SK-N-SH treated with all-trans-retinoic acid at 6 μM for 48 hours (cell line): ENCODE data around the gene INSM1.

Source experiments
- ATAC-seq: fragments of 200-7000 bp; cut with Tn5 transposase; 3 replicates; pipeline ENCODE4 v1.9.1; 2020; ENCODE audit warnings: mild to moderate bottlenecking, moderate library complexity
- ARNTL ChIP-seq: fragments of 450-650 bp; formaldehyde crosslinking; IDR thresholded peaks from 2 replicates; pipeline ENCODE4 v1.5.0; 2020; ENCODE audit warnings: low read depth, mild to moderate bottlenecking, moderate library complexity, borderline replicate concordance
- BACH2 ChIP-seq: fragments of 250-450 bp; sonication (Bioruptor Pico); IDR thresholded peaks from 2 replicates; pipeline ENCODE4 v1.9.0; 2021; ENCODE audit warnings: mild to moderate bottlenecking, borderline replicate concordance
- ESRRG ChIP-seq: fragments of 250-450 bp; sonication (Bioruptor Pico); IDR thresholded peaks from 2 replicates; pipeline ENCODE4 v1.6.1; 2021; ENCODE audit warnings: mild to moderate bottlenecking
- ISL1 ChIP-seq: fragments of 250-450 bp; sonication (Bioruptor Pico); IDR thresholded peaks from 2 replicates; pipeline ENCODE4 v2.1.2; 2022; ENCODE audit warnings: mild to moderate bottlenecking, moderate library complexity
- OSR1 ChIP-seq: fragments of 250-450 bp; sonication (Bioruptor Pico); IDR thresholded peaks from 2 replicates; pipeline ENCODE4 v1.8.0; 2022; ENCODE audit warnings: moderate library complexity, mild to moderate bottlenecking, inconsistent platforms
- PPARA ChIP-seq: fragments of 250-450 bp; sonication (Bioruptor Pico); IDR thresholded peaks from 2 replicates; pipeline ENCODE4 v1.5.0; 2020; ENCODE audit warnings: mild to moderate bottlenecking, borderline replicate concordance
- RARB ChIP-seq: fragments of 250-450 bp; sonication (Bioruptor Pico); IDR thresholded peaks from 2 replicates; pipeline ENCODE4 v1.8.0; 2021; ENCODE audit warnings: mild to moderate bottlenecking, moderate library complexity
- SNAI2 ChIP-seq: fragments of 250-450 bp; sonication (Bioruptor Pico); IDR thresholded peaks from 2 replicates; pipeline ENCODE4 v1.5.0; 2020; ENCODE audit warnings: mild to moderate bottlenecking, moderate library complexity
- TCF4 ChIP-seq: fragments of 250-450 bp; sonication (Bioruptor Pico); IDR thresholded peaks from 2 replicates; pipeline ENCODE4 v1.8.0; 2021; ENCODE audit warnings: mild to moderate bottlenecking, moderate library complexity, borderline replicate concordance
- TOX ChIP-seq: fragments of 250-450 bp; sonication (Bioruptor Pico); IDR thresholded peaks from 2 replicates; pipeline ENCODE4 v1.8.0; 2021; ENCODE audit warnings: mild to moderate bottlenecking, moderate library complexity, borderline replicate concordance
- ZC3H10 ChIP-seq: fragments of 250-450 bp; sonication (Bioruptor Pico); IDR thresholded peaks from 2 replicates; pipeline ENCODE4 v1.5.1; 2021; ENCODE audit warnings: mild to moderate bottlenecking, moderate library complexity
- ZFP3 ChIP-seq: fragments of 250-450 bp; sonication (Bioruptor Pico); IDR thresholded peaks from 2 replicates; pipeline ENCODE4 v1.5.0; 2020; ENCODE audit warnings: mild to moderate bottlenecking, moderate library complexity
- ZFP30 ChIP-seq: fragments of 450-650 bp; formaldehyde crosslinking; IDR thresholded peaks from 2 replicates; pipeline ENCODE4 v1.5.0; 2022; ENCODE audit warnings: mild to moderate bottlenecking, moderate library complexity
- ZNF565 ChIP-seq: fragments of 450-650 bp; formaldehyde crosslinking; conservative IDR thresholded peaks from 2 replicates; pipeline ENCODE4 v1.5.0; 2020; ENCODE audit warnings: low read depth, mild to moderate bottlenecking, moderate library complexity
- ZNF70 ChIP-seq: fragments of 450-650 bp; formaldehyde crosslinking; IDR thresholded peaks from 2 replicates; pipeline ENCODE4 v1.5.0; 2020; ENCODE audit warnings: mild to moderate bottlenecking, moderate library complexity
- ZNF8 ChIP-seq: fragments of 450-650 bp; formaldehyde crosslinking; IDR thresholded peaks from 2 replicates; pipeline ENCODE4 v1.5.0; 2020; ENCODE audit warnings: mild to moderate bottlenecking, moderate library complexity
- TF ChIP-seq, protein P1 (sequence below): fragments of 250-450 bp; sonication (Bioruptor Pico); IDR thresholded peaks from 2 replicates; pipeline ENCODE4 v1.5.1; 2020; ENCODE audit warnings: low read depth, mild to moderate bottlenecking, moderate library complexity
- TF ChIP-seq, protein P2 (sequence below): fragments of 250-450 bp; sonication (Bioruptor Pico); IDR thresholded peaks from 2 replicates; pipeline ENCODE4 v1.5.1; 2021; ENCODE audit warnings: mild to moderate bottlenecking, moderate library complexity
- TF ChIP-seq, protein P3 (sequence below): fragments of 250-450 bp; sonication (Bioruptor Pico); IDR thresholded peaks from 2 replicates; pipeline ENCODE4 v1.8.0; 2020; ENCODE audit warnings: mild to moderate bottlenecking, moderate library complexity, borderline replicate concordance
- TF ChIP-seq, protein P4 (sequence below): fragments of 250-450 bp; sonication (Bioruptor Pico); IDR thresholded peaks from 2 replicates; pipeline ENCODE4 v1.5.0; 2020; ENCODE audit warnings: mild to moderate bottlenecking, moderate library complexity
- TF ChIP-seq, protein P5 (sequence below): fragments of 250-450 bp; sonication (Bioruptor Pico); IDR thresholded peaks from 2 replicates; pipeline ENCODE4 v1.8.0; 2021; ENCODE audit warnings: low read depth, mild to moderate bottlenecking, moderate library complexity, borderline replicate concordance

The INSM1 gene

DNA sequence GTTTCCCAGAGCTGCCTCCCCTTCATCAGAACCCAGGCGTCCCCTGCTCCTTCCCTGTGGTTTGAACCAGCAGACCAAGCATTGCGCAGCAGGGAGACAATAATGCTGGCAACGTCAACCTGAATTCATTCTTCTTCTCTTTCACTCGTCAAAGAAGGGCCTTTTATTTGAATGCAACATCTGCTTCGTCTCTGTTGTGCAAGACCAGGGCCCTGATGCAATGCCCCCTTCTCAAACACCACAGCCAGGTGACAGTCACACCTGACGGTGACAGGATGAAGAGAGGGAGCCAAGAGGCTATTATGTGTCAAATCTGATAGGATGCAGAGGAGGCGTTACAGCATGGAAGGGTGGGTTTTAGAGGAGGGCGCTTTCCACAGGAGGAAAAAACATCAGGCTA lies 8.0 kb downstream of the INSM1 start:
- TF ChIP-seq TOX (CRISPR knock-in tag): no peak
- no peak for TF ChIP-seq ZFP30 (CRISPR knock-in tag)
- no peak for TF ChIP-seq RARB (CRISPR knock-in tag)
- TF ChIP-seq, protein P1, sequence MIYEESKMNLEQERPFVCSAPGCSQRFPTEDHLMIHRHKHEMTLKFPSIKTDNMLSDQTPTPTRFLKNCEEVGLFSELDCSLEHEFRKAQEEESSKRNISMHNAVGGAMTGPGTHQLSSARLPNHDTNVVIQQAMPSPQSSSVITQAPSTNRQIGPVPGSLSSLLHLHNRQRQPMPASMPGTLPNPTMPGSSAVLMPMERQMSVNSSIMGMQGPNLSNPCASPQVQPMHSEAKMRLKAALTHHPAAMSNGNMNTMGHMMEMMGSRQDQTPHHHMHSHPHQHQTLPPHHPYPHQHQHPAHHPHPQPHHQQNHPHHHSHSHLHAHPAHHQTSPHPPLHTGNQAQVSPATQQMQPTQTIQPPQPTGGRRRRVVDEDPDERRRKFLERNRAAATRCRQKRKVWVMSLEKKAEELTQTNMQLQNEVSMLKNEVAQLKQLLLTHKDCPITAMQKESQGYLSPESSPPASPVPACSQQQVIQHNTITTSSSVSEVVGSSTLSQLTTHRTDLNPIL: no peak
- TF ChIP-seq, protein P2, sequence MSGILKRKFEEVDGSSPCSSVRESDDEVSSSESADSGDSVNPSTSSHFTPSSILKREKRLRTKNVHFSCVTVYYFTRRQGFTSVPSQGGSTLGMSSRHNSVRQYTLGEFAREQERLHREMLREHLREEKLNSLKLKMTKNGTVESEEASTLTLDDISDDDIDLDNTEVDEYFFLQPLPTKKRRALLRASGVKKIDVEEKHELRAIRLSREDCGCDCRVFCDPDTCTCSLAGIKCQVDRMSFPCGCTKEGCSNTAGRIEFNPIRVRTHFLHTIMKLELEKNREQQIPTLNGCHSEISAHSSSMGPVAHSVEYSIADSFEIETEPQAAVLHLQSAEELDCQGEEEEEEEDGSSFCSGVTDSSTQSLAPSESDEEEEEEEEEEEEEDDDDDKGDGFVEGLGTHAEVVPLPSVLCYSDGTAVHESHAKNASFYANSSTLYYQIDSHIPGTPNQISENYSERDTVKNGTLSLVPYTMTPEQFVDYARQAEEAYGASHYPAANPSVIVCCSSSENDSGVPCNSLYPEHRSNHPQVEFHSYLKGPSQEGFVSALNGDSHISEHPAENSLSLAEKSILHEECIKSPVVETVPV (CRISPR knock-in tag): no peak
- no peak for TF ChIP-seq ZNF8
- no peak for TF ChIP-seq ZC3H10
- TF ChIP-seq BACH2 (CRISPR knock-in tag): no peak
- TF ChIP-seq ZNF70 (CRISPR knock-in tag): no peak
- TF ChIP-seq ARNTL: no peak
- TF ChIP-seq ESRRG (CRISPR knock-in tag): no peak
- no peak for TF ChIP-seq ZFP3 (CRISPR knock-in tag)
- no peak for TF ChIP-seq TCF4 (CRISPR knock-in tag)
- no peak for TF ChIP-seq ZNF565 (CRISPR knock-in tag)
- TF ChIP-seq ISL1 (CRISPR knock-in tag): no peak
- TF ChIP-seq PPARA: no peak
- ATAC-seq: no peak

DNA sequence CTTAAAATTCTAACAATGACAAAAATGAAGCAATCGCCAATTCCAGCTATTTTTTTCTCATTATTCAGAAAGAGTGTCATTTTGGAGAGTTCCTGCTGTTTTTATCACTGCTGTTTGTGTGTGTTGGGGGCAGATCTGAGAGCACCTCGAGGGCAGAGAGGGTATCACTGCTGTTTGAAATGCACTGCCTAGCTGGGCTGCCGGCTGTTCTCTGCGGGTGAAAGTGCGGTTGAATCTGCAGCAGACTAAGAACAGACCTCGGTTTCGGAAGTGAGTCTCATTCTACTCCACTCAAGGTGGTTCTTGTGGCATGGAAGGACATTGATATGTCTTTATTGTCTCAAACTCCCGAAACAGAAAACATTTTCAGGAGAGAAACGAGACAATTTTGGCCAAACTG lies 18.3 kb downstream of the INSM1 start:
- TF ChIP-seq ZFP30 (CRISPR knock-in tag): no peak
- TF ChIP-seq, protein P3, sequence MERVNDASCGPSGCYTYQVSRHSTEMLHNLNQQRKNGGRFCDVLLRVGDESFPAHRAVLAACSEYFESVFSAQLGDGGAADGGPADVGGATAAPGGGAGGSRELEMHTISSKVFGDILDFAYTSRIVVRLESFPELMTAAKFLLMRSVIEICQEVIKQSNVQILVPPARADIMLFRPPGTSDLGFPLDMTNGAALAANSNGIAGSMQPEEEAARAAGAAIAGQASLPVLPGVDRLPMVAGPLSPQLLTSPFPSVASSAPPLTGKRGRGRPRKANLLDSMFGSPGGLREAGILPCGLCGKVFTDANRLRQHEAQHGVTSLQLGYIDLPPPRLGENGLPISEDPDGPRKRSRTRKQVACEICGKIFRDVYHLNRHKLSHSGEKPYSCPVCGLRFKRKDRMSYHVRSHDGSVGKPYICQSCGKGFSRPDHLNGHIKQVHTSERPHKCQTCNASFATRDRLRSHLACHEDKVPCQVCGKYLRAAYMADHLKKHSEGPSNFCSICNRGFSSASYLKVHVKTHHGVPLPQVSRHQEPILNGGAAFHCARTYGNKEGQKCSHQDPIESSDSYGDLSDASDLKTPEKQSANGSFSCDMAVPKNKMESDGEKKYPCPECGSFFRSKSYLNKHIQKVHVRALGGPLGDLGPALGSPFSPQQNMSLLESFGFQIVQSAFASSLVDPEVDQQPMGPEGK (CRISPR knock-in tag): no peak
- TF ChIP-seq ARNTL: no peak
- no peak for TF ChIP-seq SNAI2 (CRISPR knock-in tag)
- no peak for TF ChIP-seq ZNF8
- no peak for TF ChIP-seq ISL1 (CRISPR knock-in tag)
- TF ChIP-seq, protein P2 (CRISPR knock-in tag): no peak
- TF ChIP-seq TOX (CRISPR knock-in tag): no peak
- TF ChIP-seq, protein P4, sequence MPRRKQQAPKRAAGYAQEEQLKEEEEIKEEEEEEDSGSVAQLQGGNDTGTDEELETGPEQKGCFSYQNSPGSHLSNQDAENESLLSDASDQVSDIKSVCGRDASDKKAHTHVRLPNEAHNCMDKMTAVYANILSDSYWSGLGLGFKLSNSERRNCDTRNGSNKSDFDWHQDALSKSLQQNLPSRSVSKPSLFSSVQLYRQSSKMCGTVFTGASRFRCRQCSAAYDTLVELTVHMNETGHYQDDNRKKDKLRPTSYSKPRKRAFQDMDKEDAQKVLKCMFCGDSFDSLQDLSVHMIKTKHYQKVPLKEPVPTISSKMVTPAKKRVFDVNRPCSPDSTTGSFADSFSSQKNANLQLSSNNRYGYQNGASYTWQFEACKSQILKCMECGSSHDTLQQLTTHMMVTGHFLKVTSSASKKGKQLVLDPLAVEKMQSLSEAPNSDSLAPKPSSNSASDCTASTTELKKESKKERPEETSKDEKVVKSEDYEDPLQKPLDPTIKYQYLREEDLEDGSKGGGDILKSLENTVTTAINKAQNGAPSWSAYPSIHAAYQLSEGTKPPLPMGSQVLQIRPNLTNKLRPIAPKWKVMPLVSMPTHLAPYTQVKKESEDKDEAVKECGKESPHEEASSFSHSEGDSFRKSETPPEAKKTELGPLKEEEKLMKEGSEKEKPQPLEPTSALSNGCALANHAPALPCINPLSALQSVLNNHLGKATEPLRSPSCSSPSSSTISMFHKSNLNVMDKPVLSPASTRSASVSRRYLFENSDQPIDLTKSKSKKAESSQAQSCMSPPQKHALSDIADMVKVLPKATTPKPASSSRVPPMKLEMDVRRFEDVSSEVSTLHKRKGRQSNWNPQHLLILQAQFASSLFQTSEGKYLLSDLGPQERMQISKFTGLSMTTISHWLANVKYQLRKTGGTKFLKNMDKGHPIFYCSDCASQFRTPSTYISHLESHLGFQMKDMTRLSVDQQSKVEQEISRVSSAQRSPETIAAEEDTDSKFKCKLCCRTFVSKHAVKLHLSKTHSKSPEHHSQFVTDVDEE: no peak
- TF ChIP-seq BACH2 (CRISPR knock-in tag): no peak
- no peak for ATAC-seq

DNA sequence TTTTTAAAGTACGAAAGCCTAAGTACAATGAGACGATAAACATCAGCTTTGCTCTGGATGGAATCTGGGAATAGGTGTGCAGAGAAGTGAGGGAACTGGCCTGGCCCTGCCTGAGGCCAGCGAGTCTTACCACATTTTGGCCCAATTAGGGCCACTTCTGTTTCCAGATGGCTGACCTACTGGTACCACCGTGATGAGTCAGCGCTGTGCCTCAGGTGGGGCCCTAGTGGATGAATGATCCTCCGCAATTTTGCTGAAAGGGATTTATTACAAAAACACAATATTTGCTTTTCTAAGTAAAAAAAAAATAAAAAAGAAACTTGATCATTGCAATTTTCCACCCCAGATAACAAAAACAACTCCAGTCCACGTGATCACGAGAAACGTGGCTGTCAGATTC lies 22.5 kb downstream of the INSM1 start:
- no peak for ATAC-seq
- TF ChIP-seq TCF4 (CRISPR knock-in tag) (no peak), SNAI2 (CRISPR knock-in tag) (no peak), ESRRG (CRISPR knock-in tag) (no peak), ARNTL (no peak), PPARA (no peak), ZC3H10 (no peak), OSR1 (no peak)
- TF ChIP-seq, protein P4: no peak
- TF ChIP-seq, protein P5, sequence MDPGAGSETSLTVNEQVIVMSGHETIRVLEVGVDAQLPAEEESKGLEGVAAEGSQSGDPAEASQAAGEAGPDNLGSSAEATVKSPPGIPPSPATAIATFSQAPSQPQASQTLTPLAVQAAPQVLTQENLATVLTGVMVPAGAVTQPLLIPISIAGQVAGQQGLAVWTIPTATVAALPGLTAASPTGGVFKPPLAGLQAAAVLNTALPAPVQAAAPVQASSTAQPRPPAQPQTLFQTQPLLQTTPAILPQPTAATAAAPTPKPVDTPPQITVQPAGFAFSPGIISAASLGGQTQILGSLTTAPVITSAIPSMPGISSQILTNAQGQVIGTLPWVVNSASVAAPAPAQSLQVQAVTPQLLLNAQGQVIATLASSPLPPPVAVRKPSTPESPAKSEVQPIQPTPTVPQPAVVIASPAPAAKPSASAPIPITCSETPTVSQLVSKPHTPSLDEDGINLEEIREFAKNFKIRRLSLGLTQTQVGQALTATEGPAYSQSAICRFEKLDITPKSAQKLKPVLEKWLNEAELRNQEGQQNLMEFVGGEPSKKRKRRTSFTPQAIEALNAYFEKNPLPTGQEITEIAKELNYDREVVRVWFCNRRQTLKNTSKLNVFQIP (CRISPR knock-in tag): no peak
- TF ChIP-seq, protein P2 (CRISPR knock-in tag): no peak
